ENCODE results near the gene TMEM125. TPM values are rescaled to one million over a fixed set of nuclear protein-coding genes. Genes with fewer than 3 reads are reported as not detected.
A peak's percentile ranks its signal among the peaks of the same experiment; 100 is the strongest.

Gene TMEM125
- total and polyA plus RNA-seq, 8 donors: 7.0 to 41.9 (median 22.8) TPM

DNA sequence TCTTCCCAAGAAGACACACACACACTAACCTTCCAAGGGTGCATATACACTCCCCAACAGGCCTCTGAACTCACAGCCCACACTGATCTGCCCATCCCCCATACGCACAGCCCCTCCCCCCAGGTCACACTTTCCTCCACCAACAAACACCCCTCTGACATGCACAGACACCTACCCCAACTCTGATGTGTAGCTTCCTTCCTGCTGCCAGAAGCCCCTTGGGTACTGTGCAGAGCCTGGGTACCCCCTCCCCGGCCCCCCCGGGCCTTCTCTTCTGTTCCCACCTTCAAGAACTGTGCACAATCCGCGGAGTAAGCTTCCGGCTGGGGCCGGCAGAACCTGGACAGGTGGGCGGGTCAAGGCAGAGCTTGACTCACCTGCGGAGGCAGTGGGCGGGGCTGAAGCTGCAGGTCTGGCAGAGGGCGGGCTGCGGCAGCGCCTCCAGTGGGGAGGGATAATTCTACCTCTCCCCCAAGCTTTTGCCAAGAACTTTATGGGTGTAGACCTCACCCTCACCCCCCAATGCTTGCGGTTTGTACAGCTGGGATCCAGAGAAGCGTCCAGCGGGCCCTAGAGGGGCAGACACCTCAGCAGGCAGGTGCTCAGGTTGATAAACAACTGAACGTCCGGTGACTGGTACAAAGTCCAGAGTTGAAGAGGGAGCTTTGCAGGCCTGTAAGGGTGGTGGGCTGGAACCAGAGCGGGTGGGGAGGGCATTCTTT, 15.6 kb downstream of the TMEM125 start, which contains the start of gene C1orf210:
Gene C1orf210 (minus strand): TSS at position 313 of the 722 bp plus-strand sequence. CDS start 2,311 bp downstream, outside the sequence.
- TF ChIP-seq EP300 (IDR thresholded peaks at IDR 0.05) (no peak), POLR2AphosphoS5 (IDR thresholded peaks at IDR 0.05) (peak in 2 of 3 donors; percentile 29 to 57), POLR2A (IDR thresholded peaks at IDR 0.05) (no peak)
- TF ChIP-seq, protein P1, sequence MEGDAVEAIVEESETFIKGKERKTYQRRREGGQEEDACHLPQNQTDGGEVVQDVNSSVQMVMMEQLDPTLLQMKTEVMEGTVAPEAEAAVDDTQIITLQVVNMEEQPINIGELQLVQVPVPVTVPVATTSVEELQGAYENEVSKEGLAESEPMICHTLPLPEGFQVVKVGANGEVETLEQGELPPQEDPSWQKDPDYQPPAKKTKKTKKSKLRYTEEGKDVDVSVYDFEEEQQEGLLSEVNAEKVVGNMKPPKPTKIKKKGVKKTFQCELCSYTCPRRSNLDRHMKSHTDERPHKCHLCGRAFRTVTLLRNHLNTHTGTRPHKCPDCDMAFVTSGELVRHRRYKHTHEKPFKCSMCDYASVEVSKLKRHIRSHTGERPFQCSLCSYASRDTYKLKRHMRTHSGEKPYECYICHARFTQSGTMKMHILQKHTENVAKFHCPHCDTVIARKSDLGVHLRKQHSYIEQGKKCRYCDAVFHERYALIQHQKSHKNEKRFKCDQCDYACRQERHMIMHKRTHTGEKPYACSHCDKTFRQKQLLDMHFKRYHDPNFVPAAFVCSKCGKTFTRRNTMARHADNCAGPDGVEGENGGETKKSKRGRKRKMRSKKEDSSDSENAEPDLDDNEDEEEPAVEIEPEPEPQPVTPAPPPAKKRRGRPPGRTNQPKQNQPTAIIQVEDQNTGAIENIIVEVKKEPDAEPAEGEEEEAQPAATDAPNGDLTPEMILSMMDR (IDR thresholded peaks at IDR 0.05): peak in 4 of 7 experiments; percentile 13 to 53 (median 36)
- Histone ChIP-seq H3K9me3 (no peaks in the 10 kb centered on the region), H3K4me1 (peaks cover 5 to 42% (median 22%) of the 10 kb centered on the region in 4 donors), H3K4me3 (peak within 1 kb of the TSS; percentile 31 to 51 (median 44)), H3K36me3 (peaks cover 0 to 4% (median 0%) of the 10 kb centered on the region in 4 donors), H3K27me3 (peaks cover 0 to 4% (median 0%) of the 10 kb centered on the region in 3 donors), H3K27ac (peak within 1 kb of the TSS; percentile 59 to 88 (median 84))
- DNase-seq: peak; percentile 94 to 96
- intact Hi-C loops (cut with DNase I; ENCODE audit: low total_unique reads): no loop called here
- 21 to 39% (median 30%) methylated on average over 19 of the region's 19 CpGs for WGBS, 5 donors

DNA sequence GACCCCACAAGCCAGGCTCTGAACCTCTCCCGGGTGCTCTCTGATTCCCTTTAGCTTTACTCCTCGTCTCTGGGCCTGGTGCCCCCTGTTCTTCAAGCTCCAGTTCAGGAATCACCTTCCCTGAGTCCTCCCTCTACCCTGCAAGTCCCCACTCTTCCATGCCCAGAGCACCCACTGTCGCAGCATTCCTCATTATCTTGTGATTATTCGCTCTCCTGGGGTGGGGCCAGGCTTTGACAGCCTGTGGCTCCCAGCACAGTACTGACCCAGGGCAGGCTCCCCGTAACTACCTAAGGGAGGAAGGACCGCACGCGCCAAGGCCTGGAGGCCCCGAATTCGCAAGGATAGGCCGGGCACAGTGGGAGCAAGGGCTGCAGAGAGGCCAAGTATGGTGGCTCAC, 16.3 kb downstream of the TMEM125 start:
- peaks cover 5 to 42% (median 22%) of the 10 kb centered on the region in 4 donors for H3K4me1 ChIP-seq
- TF ChIP-seq POLR2AphosphoS5 (IDR thresholded peaks at IDR 0.05) (peak in 1 of 3 donors; percentile 5), EP300 (IDR thresholded peaks at IDR 0.05) (no peak)
- TF ChIP-seq, protein P1 (IDR thresholded peaks at IDR 0.05): no peak
- no peaks in the 10 kb centered on the region for H3K36me3 ChIP-seq
- H3K27ac ChIP-seq: peak overlapping the region; percentile 59 to 88 (median 84)
- peak; percentile 48 to 52 for DNase-seq
- 32 to 74% (median 61%) methylated on average over 11 of the region's 11 CpGs for WGBS, 5 donors
- H3K4me3 ChIP-seq: peak overlapping the region in 2 of 4 donors; percentile 48 to 51
- no peaks in the 10 kb centered on the region for H3K9me3 ChIP-seq
- peaks cover 0 to 4% (median 0%) of the 10 kb centered on the region in 3 donors for H3K27me3 ChIP-seq
- intact Hi-C loops (cut with DNase I; ENCODE audit: low total_unique reads): no loop called here

DNA sequence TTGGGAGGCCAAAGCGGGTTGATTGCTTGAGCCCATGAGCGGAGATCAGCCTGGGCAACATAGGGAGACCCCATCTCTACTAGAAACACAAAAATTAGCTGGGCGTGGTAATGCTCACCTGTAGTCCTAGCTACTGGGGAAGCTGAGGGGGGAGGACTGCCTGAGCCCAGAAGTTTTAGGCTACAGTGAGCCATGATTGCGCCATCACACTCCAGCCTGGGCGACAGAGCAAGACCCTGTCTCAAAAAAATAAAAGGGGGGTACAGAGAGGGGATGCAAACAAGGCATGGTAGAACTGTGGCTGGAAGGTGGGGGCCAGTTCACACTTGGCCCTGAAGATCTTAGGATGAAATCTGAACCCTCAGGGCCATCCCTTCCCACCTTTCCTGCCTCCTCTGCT, 16.8 kb downstream of the TMEM125 start:
- no peak for TF ChIP-seq POLR2AphosphoS5 (IDR thresholded peaks at IDR 0.05)
- no peak for TF ChIP-seq POLR2A (IDR thresholded peaks at IDR 0.05)
- no peak for TF ChIP-seq EP300 (IDR thresholded peaks at IDR 0.05)
- TF ChIP-seq, protein P1 (IDR thresholded peaks at IDR 0.05): no peak
- H3K4me3 ChIP-seq: no peak overlapping the region
- DNase-seq: no peak
- peak overlapping the region; percentile 59 to 88 (median 84) for H3K27ac ChIP-seq
- WGBS, 5 donors: 94 to 97% (median 94%) methylated on average over 5 of the region's 5 CpGs
- H3K4me1 ChIP-seq: peaks cover 5 to 42% (median 22%) of the 10 kb centered on the region in 4 donors
- H3K9me3 ChIP-seq: no peaks in the 10 kb centered on the region
- H3K36me3 ChIP-seq: no peaks in the 10 kb centered on the region
- intact Hi-C loops (cut with DNase I; ENCODE audit: low total_unique reads): no loop called here
- peaks cover 0 to 4% (median 0%) of the 10 kb centered on the region in 3 donors for H3K27me3 ChIP-seq

DNA sequence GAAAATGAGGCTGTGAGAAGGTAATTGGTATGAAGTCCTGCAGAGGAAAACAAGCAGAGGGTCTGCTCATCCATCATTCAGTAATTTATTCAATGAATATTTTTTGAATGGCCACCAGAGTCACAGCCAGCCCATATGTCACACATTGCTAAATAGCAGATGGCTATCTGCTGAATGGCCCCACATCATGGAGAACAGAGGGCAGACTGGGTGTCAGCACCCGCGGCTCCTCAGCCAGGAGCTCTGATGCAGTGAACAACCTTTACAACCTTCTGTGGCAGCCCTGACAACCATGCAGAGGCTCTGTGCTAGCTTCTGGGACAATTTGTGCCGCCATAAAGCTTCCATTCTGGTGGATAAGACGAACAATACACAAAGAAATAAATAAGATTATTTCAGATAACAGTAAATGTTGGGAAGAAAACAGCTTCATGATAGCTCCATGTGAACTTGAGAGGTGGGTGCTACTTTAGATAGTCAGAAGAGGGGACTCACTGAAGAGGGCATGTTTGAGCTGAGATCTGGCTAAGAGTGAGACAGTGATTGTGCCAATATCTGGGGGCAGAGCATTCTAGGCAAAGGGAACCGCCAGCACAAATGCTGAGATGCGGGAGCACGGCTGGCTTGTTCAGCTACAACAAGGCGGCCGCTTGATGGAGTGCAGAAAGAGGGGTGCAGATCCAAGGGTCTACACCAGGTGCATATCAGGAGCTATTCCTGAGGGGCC, 18.4 kb downstream of the TMEM125 start:
- TF ChIP-seq EP300 (IDR thresholded peaks at IDR 0.05): no peak
- no peak for TF ChIP-seq POLR2AphosphoS5 (IDR thresholded peaks at IDR 0.05)
- TF ChIP-seq, protein P1 (IDR thresholded peaks at IDR 0.05): no peak
- TF ChIP-seq POLR2A (IDR thresholded peaks at IDR 0.05): no peak
- Histone ChIP-seq H3K36me3 (no peaks in the 10 kb centered on the region), H3K27ac (peak overlapping the region in 2 of 5 donors; percentile 39 to 49), H3K4me3 (no peak overlapping the region), H3K9me3 (no peaks in the 10 kb centered on the region), H3K27me3 (peaks cover 0 to 4% (median 0%) of the 10 kb centered on the region in 3 donors), H3K4me1 (peaks cover 2 to 31% (median 15%) of the 10 kb centered on the region in 4 donors)
- intact Hi-C loops (cut with DNase I; ENCODE audit: low total_unique reads): no loop called here
- 80 to 91% (median 81%) methylated on average over 9 of the region's 9 CpGs for WGBS, 5 donors
- no peak for DNase-seq
